Endothelial cell of umbilical vein (primary cell): Measurements from ENCODE around the gene XRN2. TPM values are rescaled to one million over a fixed set of nuclear protein-coding genes. Genes with fewer than 3 reads are reported as not detected.

ENCODE experiments used
- BruUV-seq: library from RNA; stranded (reverse); fragments of 400-500 nt; replicated peaks from 2 replicates; lab custom pipeline; 2021; lab: Mats Ljungman, UMichigan
- CTCF ChIA-PET: fragments of 300-600, 350-600 bp; sonication (Branson Sonifier 250); formaldehyde crosslinking; loops from one replicate; lab custom pipeline; 2021; ENCODE audit warnings: antibody characterized with exemption, inconsistent platforms; lab: Charles Lee
- POLR2A ChIA-PET: fragments of 300-600, 350-600 bp; sonication (Branson Sonifier 250); formaldehyde crosslinking; loops from one replicate; lab custom pipeline; 2021; ENCODE audit warnings: antibody characterized with exemption, inconsistent platforms; lab: Charles Lee
- DNase-seq: peaks from one replicate; pipeline ENCODE4 v3.0.0-alpha.2; 2011; ENCODE audit warnings: low read depth, low spot score
- FAIRE-seq: peaks from 2 replicates; lab custom pipeline; 2011; peaks lifted over from hg19 to GRCh38; lab: Jason Lieb, UNC
- H2AFZ ChIP-seq: 2 replicates; pipeline ENCODE4 v1.6.0; 2012; ENCODE audit warnings: low read depth, low read length, control low read depth, inconsistent platforms
- H3K27ac ChIP-seq: 2 replicates; pipeline ENCODE4 v1.5.1; 2011; ENCODE audit warnings: low read depth, mild to moderate bottlenecking, control low read depth, low read length, moderate library complexity; ENCODE audit not compliant: insufficient read depth
- H3K27me3 ChIP-seq, 2 experiments: 2 replicates each; pipeline versions ENCODE4 v1.6.0 to v1.6.1; 2011; ENCODE audit warnings: low read length in 2 of 2, mixed read lengths in 1 of 2; ENCODE audit not compliant: control insufficient read depth in 2 of 2, insufficient read depth in 2 of 2
- H3K36me3 ChIP-seq, 2 experiments: 2 replicates in 1 of 2; 3 replicates in 1 of 2; pipeline ENCODE4 v1.5.1; 2011; ENCODE audit warnings: low read length in 2 of 2, mild to moderate bottlenecking in 1 of 2, moderate library complexity in 1 of 2; ENCODE audit not compliant: control insufficient read depth in 2 of 2, insufficient read depth in 2 of 2; ENCODE audit errors: extremely low read depth in 1 of 2
- H3K4me1 ChIP-seq: 3 replicates; pipeline ENCODE4 v1.5.1; 2011; ENCODE audit warnings: mild to moderate bottlenecking, low read length; ENCODE audit not compliant: control insufficient read depth, insufficient read depth; ENCODE audit errors: extremely low read depth
- H3K4me2 ChIP-seq: 2 replicates; pipeline ENCODE4 v1.6.1; 2011; ENCODE audit warnings: low read length, control low read depth, mixed read lengths; ENCODE audit not compliant: insufficient read depth
- H3K4me3 ChIP-seq, 3 experiments: fragments of 200-600 bp in 1 of 3; sonication (generic), shearing (Covaris generic) in 1 of 3; replicated peaks in 1 of 3; 2 replicates each; pipeline ENCODE4 v1.5.1; 2011 to 2016; ENCODE audit warnings: control low read depth in 3 of 3, low read length in 3 of 3, mild to moderate bottlenecking in 2 of 3, inconsistent platforms in 1 of 3, low read depth in 1 of 3, moderate library complexity in 1 of 3; ENCODE audit not compliant: insufficient read depth in 1 of 3
- H3K79me2 ChIP-seq: 2 replicates; pipeline ENCODE4 v1.6.0; 2012; ENCODE audit warnings: low read length, inconsistent platforms; ENCODE audit not compliant: control insufficient read depth, insufficient read depth
- H3K9ac ChIP-seq: replicated peaks from 2 replicates; pipeline ENCODE3; 2011; ENCODE audit warnings: low read length, control low read depth; ENCODE audit not compliant: insufficient read depth; ENCODE audit errors: extremely low read depth
- H3K9me1 ChIP-seq: replicated peaks from 3 replicates; pipeline ENCODE4 v1.6.0; 2011; ENCODE audit warnings: mild to moderate bottlenecking, low read length; ENCODE audit not compliant: control insufficient read depth, insufficient read depth; ENCODE audit errors: extremely low read depth
- H3K9me3 ChIP-seq: replicated peaks from 2 replicates; pipeline ENCODE4 v1.5.1; 2012; ENCODE audit warnings: low read length, inconsistent platforms; ENCODE audit not compliant: control insufficient read depth, insufficient read depth
- H4K20me1 ChIP-seq: replicated peaks from 2 replicates; pipeline ENCODE3; 2011; ENCODE audit warnings: mild to moderate bottlenecking, low read length; ENCODE audit not compliant: control insufficient read depth, insufficient read depth; ENCODE audit errors: extremely low read depth
- EZH2 ChIP-seq: IDR thresholded peaks from 2 replicates; pipeline ENCODE4 v1.6.1; 2012; ENCODE audit warnings: borderline replicate concordance, low read depth, mild to moderate bottlenecking, moderate library complexity, low read length, inconsistent platforms; ENCODE audit not compliant: severe bottlenecking
- FOS ChIP-seq: IDR thresholded peaks from 2 replicates; pipeline ENCODE4 v1.6.1; 2011; ENCODE audit warnings: mild to moderate bottlenecking, low read length, moderate library complexity, borderline replicate concordance; ENCODE audit not compliant: insufficient read depth
- GATA2 ChIP-seq: IDR thresholded peaks from 2 replicates; pipeline ENCODE4 v1.7.0; 2011; ENCODE audit warnings: low read depth, mild to moderate bottlenecking, moderate library complexity, mixed read lengths, low read length; ENCODE audit not compliant: insufficient read length, insufficient read depth
- JUN ChIP-seq: IDR thresholded peaks from 2 replicates; pipeline ENCODE4 v1.6.1; 2011; ENCODE audit warnings: borderline replicate concordance, low read depth; ENCODE audit not compliant: insufficient read length, insufficient read depth
- MYC ChIP-seq: IDR thresholded peaks from one replicate; pipeline ENCODE4 v1.6.1; 2011; ENCODE audit warnings: mild to moderate bottlenecking, low read depth, low read length
- POLR2A ChIP-seq: IDR thresholded peaks from 2 replicates; pipeline ENCODE4 v1.6.1; 2012; ENCODE audit warnings: low read depth, mild to moderate bottlenecking, control low read depth, low read length
- POLR2AphosphoS5 ChIP-seq: IDR thresholded peaks from 2 replicates; pipeline ENCODE4 v1.6.1; 2012; ENCODE audit warnings: low read depth, mild to moderate bottlenecking, control low read depth, low read length, moderate library complexity; ENCODE audit not compliant: insufficient read depth
- dilution Hi-C: fragments of 300-500 bp; cut with MboI; formaldehyde crosslinking; loops from one replicate; pipeline ENCODE4 v1.15.0; 2019; ENCODE audit warnings: low sequenced_read_pairs; ENCODE audit not compliant: extremely low pct_ligation_motif_present
- intact Hi-C: fragments of 100-400 bp; cut with micrococcal nuclease; formaldehyde crosslinking; loops from one replicate; pipeline ENCODE4 v1.10.0; 2022
- polyA plus RNA-seq, 4 experiments: library from polyadenylated mRNA; depleted of rRNA in 3 of 4; stranded (reverse) in 3 of 4; unstranded in 1 of 4; fragments of >200 nt; gene quantifications; 2 replicates each; pipeline versions ENCODE4 v1.2.1 to v1.2.3, GENCODE V29; 2011 to 2012; ENCODE audit warnings: missing spikeins in 1 of 4
- total RNA-seq: library from RNA; stranded (reverse); gene quantifications from 2 replicates; pipeline ENCODE4 v1.2.3, GENCODE V29; 2021
- TF ChIP-seq, protein P1 (sequence below), 2 donors: IDR thresholded peaks; 1 replicate in 1 of 2; 2 replicates in 1 of 2; pipeline ENCODE4 v1.5.1; 2011; ENCODE audit warnings: low read length in 2 of 2, mild to moderate bottlenecking in 2 of 2, moderate library complexity in 2 of 2, control low read depth in 1 of 2, inconsistent platforms in 1 of 2, low read depth in 1 of 2; ENCODE audit not compliant: insufficient read depth in 1 of 2; ENCODE audit errors: extremely low read depth in 1 of 2
- TF ChIP-seq, protein P2 (sequence below): IDR thresholded peaks from 2 replicates; pipeline ENCODE4 v1.6.1; 2011; ENCODE audit not compliant: insufficient read depth, insufficient read length

The XRN2 gene
- total and polyA plus RNA-seq, 2 donors (not counting 3 experiments of a cell fraction or from before 2014, with no cell fraction given) = 32.3 to 66.6 TPM

DNA sequence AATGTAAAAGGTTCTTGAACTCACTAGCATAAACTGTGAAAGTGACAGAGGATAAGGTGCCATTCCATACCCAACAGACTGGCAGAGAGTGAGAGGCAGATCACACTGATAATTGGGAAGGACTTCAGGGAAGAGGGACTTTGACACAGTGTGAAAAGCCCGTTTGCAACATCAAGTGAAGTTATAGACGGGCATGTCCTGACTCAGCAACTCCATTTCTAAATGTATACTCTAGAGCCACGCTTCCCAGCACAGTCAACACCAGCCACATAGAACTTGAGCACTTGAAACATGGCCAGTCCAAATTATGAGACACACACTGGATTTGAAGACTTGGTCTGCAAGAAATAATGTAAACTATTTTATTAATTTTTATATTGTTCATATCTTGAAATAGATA, 45.9 kb upstream of the XRN2 start:
- no peak overlapping the region for H2AFZ ChIP-seq
- POLR2A ChIA-PET = no interaction called here
- DNase-seq (no peak), FAIRE-seq (no peak)
- TF ChIP-seq EZH2 = no peak
- TF ChIP-seq, protein P1, sequence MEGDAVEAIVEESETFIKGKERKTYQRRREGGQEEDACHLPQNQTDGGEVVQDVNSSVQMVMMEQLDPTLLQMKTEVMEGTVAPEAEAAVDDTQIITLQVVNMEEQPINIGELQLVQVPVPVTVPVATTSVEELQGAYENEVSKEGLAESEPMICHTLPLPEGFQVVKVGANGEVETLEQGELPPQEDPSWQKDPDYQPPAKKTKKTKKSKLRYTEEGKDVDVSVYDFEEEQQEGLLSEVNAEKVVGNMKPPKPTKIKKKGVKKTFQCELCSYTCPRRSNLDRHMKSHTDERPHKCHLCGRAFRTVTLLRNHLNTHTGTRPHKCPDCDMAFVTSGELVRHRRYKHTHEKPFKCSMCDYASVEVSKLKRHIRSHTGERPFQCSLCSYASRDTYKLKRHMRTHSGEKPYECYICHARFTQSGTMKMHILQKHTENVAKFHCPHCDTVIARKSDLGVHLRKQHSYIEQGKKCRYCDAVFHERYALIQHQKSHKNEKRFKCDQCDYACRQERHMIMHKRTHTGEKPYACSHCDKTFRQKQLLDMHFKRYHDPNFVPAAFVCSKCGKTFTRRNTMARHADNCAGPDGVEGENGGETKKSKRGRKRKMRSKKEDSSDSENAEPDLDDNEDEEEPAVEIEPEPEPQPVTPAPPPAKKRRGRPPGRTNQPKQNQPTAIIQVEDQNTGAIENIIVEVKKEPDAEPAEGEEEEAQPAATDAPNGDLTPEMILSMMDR (IDR thresholded peaks at IDR 0.05; ENCODE audit: extremely low read depth in 1 of 2, insufficient read depth in 1 of 2, low read depth in 1 of 2, low read length in 2 of 2) = no peak
- TF ChIP-seq GATA2 = no peak
- no peak for TF ChIP-seq MYC
- no peak for TF ChIP-seq FOS
- TF ChIP-seq JUN = no peak
- TF ChIP-seq, protein P2, sequence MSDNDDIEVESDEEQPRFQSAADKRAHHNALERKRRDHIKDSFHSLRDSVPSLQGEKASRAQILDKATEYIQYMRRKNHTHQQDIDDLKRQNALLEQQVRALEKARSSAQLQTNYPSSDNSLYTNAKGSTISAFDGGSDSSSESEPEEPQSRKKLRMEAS = no peak
- TF ChIP-seq POLR2A = no peak
- no peak for TF ChIP-seq POLR2AphosphoS5
- no TSS peak for BruUV-seq
- H3K27me3 ChIP-seq = no peaks in the 10 kb centered on the region
- intact Hi-C loops (no loop called here), dilution Hi-C loops (no loop called here)
- no peak overlapping the region for H3K27ac ChIP-seq
- no peaks in the 10 kb centered on the region for H3K79me2 ChIP-seq
- H3K9ac ChIP-seq = no peak overlapping the region
- no peaks in the 10 kb centered on the region for H3K4me1 ChIP-seq
- H4K20me1 ChIP-seq = no peaks in the 10 kb centered on the region
- H3K9me1 ChIP-seq = no peaks in the 10 kb centered on the region
- no peaks in the 10 kb centered on the region for H3K36me3 ChIP-seq
- H3K4me2 ChIP-seq = no peak overlapping the region
- H3K9me3 ChIP-seq = no peaks in the 10 kb centered on the region
- H3K4me3 ChIP-seq = no peak overlapping the region
- CTCF ChIA-PET = no interaction called here
